GM10248 (cell line): Measurements from ENCODE around the gene TMEM80.

Source experiments
- CTCF ChIA-PET: fragments of 300-600 bp; sonication (Branson Sonifier 250); formaldehyde crosslinking; extraction: SDS; loops from one replicate; lab custom pipeline; 2021; ENCODE audit warnings: antibody characterized with exemption; lab: Yijun Ruan, JAX
- POLR2A ChIA-PET: fragments of 350-650 bp; sonication (Branson Sonifier 250); formaldehyde crosslinking; extraction: SDS; loops from one replicate; lab custom pipeline; 2020; ENCODE audit warnings: antibody characterized with exemption; lab: Yijun Ruan, JAX
- DNase-seq: peaks from one replicate; pipeline ENCODE4 v3.0.0; 2012; ENCODE audit errors: extremely low spot score
- TF ChIP-seq, protein P1 (sequence below): IDR thresholded peaks from 2 replicates; pipeline ENCODE4 v1.5.1; 2012; ENCODE audit warnings: mild to moderate bottlenecking, low read depth; ENCODE audit errors: extremely low read depth, missing control alignments, control extremely low read depth

Gene TMEM80

DNA sequence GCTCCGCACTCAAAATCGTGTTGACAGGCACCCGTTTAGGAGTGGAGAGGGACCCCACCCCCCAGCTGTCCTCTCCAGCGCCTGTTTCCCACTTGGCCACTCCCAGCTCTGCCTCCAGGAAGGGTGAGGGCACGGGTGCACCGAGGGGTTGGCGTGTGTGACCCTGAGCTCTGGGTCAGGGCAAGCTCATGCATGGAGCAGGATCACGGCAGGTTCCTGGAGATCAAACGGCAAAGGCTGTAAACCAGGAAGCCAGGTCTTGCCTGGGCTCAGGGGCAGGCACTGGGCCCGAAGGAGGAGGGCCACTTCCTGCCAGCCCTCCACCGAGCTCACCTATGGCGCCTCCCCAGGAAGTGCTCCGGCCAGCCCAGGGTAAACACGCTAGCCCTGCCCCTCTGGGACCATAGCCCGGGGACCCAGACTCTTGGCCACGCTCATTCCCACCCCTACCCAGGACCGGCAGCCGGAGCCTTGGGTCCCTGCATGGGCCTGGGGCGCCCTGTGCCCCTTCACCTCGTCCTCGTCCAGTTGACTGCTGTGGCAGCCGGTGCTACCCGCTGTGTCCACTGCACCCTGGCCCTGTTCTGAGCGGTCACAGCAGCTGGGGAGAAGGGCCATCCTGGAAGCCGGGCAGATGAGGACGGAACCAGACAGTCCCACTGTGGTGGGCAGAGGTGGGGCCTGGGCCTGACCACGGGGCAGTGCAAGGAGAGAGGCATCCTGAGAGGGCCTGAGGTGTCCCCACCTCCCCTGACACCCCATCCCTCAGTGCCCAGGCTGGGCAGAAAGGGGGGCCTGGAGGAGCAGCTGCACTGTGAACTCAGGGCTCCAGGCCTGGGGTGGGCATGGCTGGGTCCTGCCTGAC is 9.4 kb downstream of the TMEM80 start:
- no peak for DNase-seq
- CTCF ChIA-PET = interaction anchor here (1.2 to 2.6 kb wide), 4 partner anchors 9 to 22 kb away, joined by 3 to 14 read pairs (median 7); partner anchors contain the start of genes DEAF1 and TMEM80
- POLR2A ChIA-PET = no interaction called here
- TF ChIP-seq, protein P1, sequence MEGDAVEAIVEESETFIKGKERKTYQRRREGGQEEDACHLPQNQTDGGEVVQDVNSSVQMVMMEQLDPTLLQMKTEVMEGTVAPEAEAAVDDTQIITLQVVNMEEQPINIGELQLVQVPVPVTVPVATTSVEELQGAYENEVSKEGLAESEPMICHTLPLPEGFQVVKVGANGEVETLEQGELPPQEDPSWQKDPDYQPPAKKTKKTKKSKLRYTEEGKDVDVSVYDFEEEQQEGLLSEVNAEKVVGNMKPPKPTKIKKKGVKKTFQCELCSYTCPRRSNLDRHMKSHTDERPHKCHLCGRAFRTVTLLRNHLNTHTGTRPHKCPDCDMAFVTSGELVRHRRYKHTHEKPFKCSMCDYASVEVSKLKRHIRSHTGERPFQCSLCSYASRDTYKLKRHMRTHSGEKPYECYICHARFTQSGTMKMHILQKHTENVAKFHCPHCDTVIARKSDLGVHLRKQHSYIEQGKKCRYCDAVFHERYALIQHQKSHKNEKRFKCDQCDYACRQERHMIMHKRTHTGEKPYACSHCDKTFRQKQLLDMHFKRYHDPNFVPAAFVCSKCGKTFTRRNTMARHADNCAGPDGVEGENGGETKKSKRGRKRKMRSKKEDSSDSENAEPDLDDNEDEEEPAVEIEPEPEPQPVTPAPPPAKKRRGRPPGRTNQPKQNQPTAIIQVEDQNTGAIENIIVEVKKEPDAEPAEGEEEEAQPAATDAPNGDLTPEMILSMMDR = no peak

DNA sequence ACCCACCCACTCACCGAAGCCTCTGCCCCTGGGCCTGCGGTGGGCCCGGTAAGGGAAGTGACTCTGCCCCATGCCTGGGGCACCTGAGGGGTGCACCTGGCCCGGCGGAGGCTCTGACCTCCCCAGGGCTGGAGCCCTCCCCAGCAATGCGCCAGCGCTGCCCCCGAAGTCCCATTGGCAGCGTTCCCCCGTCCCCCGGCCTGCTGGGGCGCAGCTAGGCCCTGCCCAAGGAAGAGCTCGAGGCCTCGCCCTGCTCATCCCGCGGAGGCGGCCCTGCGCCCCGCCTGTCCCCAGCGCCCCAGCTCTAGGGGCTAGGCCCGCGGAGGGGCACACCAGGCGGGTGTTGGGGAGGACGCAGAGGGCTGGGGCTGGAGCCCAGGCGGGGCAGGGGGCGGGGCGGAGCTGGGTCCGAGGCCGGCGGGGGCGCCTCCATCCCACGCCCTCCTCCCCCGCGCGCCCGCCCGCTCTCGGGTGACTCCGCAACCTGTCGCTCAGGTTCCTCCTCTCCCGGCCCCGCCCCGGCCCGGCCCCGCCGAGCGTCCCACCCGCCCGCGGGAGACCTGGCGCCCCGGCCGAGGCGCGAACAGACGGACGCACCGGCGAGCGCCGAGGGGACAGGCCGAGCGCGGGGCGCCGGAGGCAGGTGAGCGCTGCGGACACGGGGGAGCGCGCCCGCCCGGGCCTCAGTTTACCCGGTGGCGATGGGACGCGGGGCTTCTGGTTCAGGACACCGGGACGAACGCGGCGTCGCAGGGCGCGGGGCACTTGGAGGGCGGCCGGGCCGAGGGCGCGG is 10.2 kb downstream of the TMEM80 start, which contains the start of gene EPS8L2:
Gene EPS8L2, plus strand, starts transcription at position 586 of the 793 bp plus-strand sequence. CDS start 3,177 bp downstream, outside the sequence.
- DNase-seq = peak; percentile 39
- CTCF ChIA-PET = interaction anchor here (1.0 to 2.6 kb wide), 2 partner anchors 18 to 91 kb away, joined by 3 to 14 read pairs; no protein-coding TSS in a partner anchor

DNA sequence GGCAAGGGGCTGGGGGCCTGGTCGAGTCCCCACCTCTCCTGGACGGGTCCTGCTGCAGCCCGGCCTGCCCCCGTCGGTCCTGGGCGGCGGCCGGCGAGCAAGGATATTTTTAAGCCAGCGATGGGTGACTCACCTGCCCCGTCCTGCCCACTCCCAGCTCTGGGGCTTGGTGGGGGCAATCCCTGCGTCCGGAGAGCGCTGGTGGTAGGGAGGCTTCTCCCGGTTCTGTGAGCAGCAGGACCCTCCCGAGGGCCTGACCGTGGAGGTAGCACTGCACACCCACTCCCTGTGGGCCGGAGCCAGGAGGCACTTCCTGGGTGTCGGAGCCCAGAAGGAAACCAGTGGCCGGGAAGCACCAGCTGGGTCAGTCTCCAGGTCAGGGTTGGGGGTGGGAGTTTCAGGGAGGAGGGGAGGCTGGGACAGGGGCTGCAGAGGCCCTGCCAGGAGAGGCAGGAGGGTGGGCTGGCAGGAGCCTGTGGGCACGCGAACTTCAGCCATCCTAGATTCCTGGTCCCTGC is 10.9 kb downstream of the TMEM80 start:
- POLR2A ChIA-PET = interaction anchor here (0.6 kb wide), 1 partner anchor 48 kb away, joined by 8 read pairs; no protein-coding TSS in a partner anchor
- DNase-seq = no peak

More for the DNA sequence above, 10.2 kb downstream of the TMEM80 start, which contains the start of gene EPS8L2:
- TF ChIP-seq, protein P1 = no peak
- POLR2A ChIA-PET = no interaction called here

DNA sequence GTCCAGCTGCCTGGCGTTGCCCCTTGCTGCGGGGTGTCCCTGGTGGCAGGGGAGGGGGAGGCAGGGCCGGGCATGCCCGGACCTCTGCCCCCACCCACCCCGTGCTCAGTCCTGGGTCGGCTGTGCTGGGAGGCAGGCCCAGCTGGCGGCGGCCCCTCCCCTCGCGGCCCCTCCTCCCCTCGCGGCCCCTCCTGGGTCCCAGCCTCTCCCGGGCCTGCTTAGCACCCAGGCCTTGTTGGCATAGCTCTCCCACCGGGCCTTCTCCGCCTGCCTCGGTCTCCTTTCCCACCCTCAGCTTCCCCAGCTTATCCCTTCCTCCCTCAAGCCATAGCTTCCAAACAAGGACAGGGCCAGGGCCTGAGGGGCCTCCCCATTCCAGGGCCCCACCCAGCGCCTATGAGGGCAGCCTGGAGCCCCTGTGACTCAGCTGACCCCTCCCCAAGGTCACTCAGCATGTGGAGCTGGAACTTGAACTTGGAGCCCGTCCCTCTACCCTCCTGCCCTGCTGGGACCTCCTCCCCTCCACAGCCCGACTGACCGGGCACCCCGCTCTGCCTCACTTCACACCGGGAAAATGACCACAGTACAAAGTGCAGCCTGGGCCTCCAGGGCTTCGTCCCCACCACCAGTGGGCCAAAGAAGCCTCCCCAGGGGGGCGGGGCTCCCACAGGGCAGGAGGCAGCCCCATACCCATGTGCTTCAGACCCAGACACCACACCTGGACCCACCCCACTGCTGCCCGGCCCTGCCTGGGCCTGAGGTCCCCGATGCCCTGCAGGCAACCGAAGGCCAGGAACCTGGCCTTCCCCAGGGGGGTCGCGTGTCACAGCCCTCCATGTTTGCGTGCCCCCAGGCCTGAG is 11.6 kb downstream of the TMEM80 start:
- ChIA-PET POLR2A (interaction anchor here (0.6 kb wide), 1 partner anchor 47 kb away, joined by 8 read pairs; no protein-coding TSS in a partner anchor), CTCF (interaction anchor here (1.0 to 2.5 kb wide), 3 partner anchors 17 to 89 kb away, joined by 3 to 8 read pairs (median 7); no protein-coding TSS in a partner anchor)
- TF ChIP-seq, protein P1 = no peak
- peak; percentile 32 for DNase-seq

More for the DNA sequence above, 10.9 kb downstream of the TMEM80 start:
- CTCF ChIA-PET = interaction anchor here (1.0 to 1.5 kb wide), 2 partner anchors 18 to 90 kb away, joined by 3 to 7 read pairs; no protein-coding TSS in a partner anchor
- TF ChIP-seq, protein P1 = no peak

DNA sequence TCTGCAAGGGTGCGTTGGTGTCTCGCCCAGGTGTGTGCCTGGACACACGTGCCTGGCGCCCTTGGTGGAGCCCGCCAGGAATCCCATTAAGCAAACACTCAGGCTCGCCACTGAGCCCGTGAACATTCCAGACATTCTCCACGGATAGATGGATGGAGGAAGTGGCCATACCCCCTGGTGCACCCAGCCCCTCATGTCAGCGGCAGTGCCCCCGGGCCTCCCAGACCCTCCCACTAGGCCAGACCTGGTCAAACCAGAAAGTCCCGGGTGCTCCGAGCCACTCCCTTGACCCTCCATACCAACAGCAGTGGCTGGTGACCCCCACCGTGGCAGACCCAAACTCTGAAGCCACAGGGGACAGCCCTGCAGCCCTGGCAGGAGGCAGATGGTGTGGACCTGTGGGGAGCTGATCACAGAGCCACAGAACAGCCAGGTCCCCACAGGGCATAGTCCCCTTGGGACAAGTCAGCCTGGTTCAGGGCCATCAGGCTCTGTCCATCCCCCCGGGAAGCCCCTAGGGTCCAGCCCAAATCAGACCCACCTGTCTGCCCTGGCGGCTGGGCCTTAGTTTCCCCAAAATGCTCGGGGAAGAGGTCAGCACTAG is 12.3 kb downstream of the TMEM80 start:
- DNase-seq = peak; percentile 29
- CTCF ChIA-PET = interaction anchor here (1.5 to 2.5 kb wide), 2 partner anchors 16 to 19 kb away, joined by 7 to 8 read pairs; no protein-coding TSS in a partner anchor
- TF ChIP-seq, protein P1 = no peak
- POLR2A ChIA-PET = no interaction called here
